ENCODE data around the gene OSBPL8.

Gene OSBPL8

GRCh38 chr12:76313299-76313698 lies 246.3 kb downstream of the OSBPL8 start:
- Mint-ChIP-seq H3K4me3 (no peak overlapping the region), H3K4me1 (no peaks in the 10 kb centered on the region), H3K27me3 (peaks cover 17% of the 10 kb centered on the region), H3K36me3 (no peaks in the 10 kb centered on the region), H3K27ac (no peak overlapping the region), H3K9me3 (no peaks in the 10 kb centered on the region)
- CTCF ChIA-PET: interaction anchor here (1.2 kb wide), 1 partner anchor 34 kb away, joined by 5 read pairs; the partner anchor contains the start of gene BBS10
- DNase-seq: no peak

- no peaks in the 10 kb centered on the region for H3K4me1 Mint-ChIP-seq
- no peaks in the 10 kb centered on the region for H3K9me3 Mint-ChIP-seq
- H3K27ac Mint-ChIP-seq: no peak overlapping the region
- H3K27me3 Mint-ChIP-seq: peaks cover 17% of the 10 kb centered on the region
- no peak for DNase-seq
- no peaks in the 10 kb centered on the region for H3K36me3 Mint-ChIP-seq
- no peak overlapping the region for H3K4me3 Mint-ChIP-seq
- CTCF ChIA-PET: interaction anchor here (0.6 to 1.2 kb wide), 2 partner anchors 33 to 35 kb away, joined by 3 to 5 read pairs; partner anchors contain the start of gene BBS10
Measured at GRCh38 chr12:76312315-76312714, 247.3 kb downstream of the OSBPL8 start.

- no peak overlapping the region for H3K27ac Mint-ChIP-seq
- H3K9me3 Mint-ChIP-seq: no peaks in the 10 kb centered on the region
- peaks cover 17% of the 10 kb centered on the region for H3K27me3 Mint-ChIP-seq
- H3K4me1 Mint-ChIP-seq: no peaks in the 10 kb centered on the region
- CTCF ChIA-PET: no interaction called here
- no peaks in the 10 kb centered on the region for H3K36me3 Mint-ChIP-seq
- H3K4me3 Mint-ChIP-seq: no peak overlapping the region
- DNase-seq: no peak
Measured at GRCh38 chr12:76311796-76312195, 247.8 kb downstream of the OSBPL8 start.

GRCh38 chr12:76310110-76310509 lies 249.5 kb downstream of the OSBPL8 start:
- no peak for DNase-seq
- Mint-ChIP-seq H3K4me3 (no peak overlapping the region), H3K27me3 (peaks cover 25% of the 10 kb centered on the region), H3K27ac (no peak overlapping the region), H3K9me3 (peaks cover 4% of the 10 kb centered on the region), H3K4me1 (no peaks in the 10 kb centered on the region), H3K36me3 (no peaks in the 10 kb centered on the region)
- CTCF ChIA-PET: no interaction called here

- Mint-ChIP-seq H3K27ac (no peak overlapping the region), H3K27me3 (peaks cover 20% of the 10 kb centered on the region), H3K4me1 (peaks cover 2% of the 10 kb centered on the region), H3K4me3 (no peak overlapping the region), H3K9me3 (peaks cover 4% of the 10 kb centered on the region), H3K36me3 (no peaks in the 10 kb centered on the region)
- DNase-seq: no peak
- CTCF ChIA-PET: interaction anchor here (1.1 kb wide), 1 partner anchor 147 kb away, joined by 3 read pairs; no protein-coding TSS in a partner anchor
Measured at GRCh38 chr12:76308866-76309265, 250.7 kb downstream of the OSBPL8 start.

- CTCF ChIA-PET: no interaction called here
- H3K9me3 Mint-ChIP-seq: peaks cover 4% of the 10 kb centered on the region
- H3K4me1 Mint-ChIP-seq: peaks cover 2% of the 10 kb centered on the region
- DNase-seq: no peak
- H3K27me3 Mint-ChIP-seq: peaks cover 8% of the 10 kb centered on the region
- no peak overlapping the region for H3K4me3 Mint-ChIP-seq
- H3K27ac Mint-ChIP-seq: no peak overlapping the region
- H3K36me3 Mint-ChIP-seq: no peaks in the 10 kb centered on the region
Measured at GRCh38 chr12:76307083-76307482, 252.5 kb downstream of the OSBPL8 start.

GRCh38 chr12:76303989-76304460 lies 255.5 kb downstream of the OSBPL8 start:
- Mint-ChIP-seq H3K27me3 (peaks cover 8% of the 10 kb centered on the region), H3K4me3 (no peak overlapping the region), H3K9me3 (peaks cover 4% of the 10 kb centered on the region), H3K4me1 (peaks cover 2% of the 10 kb centered on the region), H3K27ac (no peak overlapping the region), H3K36me3 (no peaks in the 10 kb centered on the region)
- CTCF ChIA-PET: no interaction called here
- DNase-seq: no peak

- CTCF ChIA-PET: no interaction called here
- Mint-ChIP-seq H3K36me3 (no peaks in the 10 kb centered on the region), H3K27ac (no peak overlapping the region)
Measured at GRCh38 chr12:76303365-76303764, 256.2 kb downstream of the OSBPL8 start.

More at GRCh38 chr12:76303365-76303764, 256.2 kb downstream of the OSBPL8 start:
- no peak overlapping the region for H3K4me3 Mint-ChIP-seq
- peaks cover 8% of the 10 kb centered on the region for H3K27me3 Mint-ChIP-seq
- peaks cover 2% of the 10 kb centered on the region for H3K4me1 Mint-ChIP-seq
- H3K9me3 Mint-ChIP-seq: peaks cover 4% of the 10 kb centered on the region
- no peak for DNase-seq

Data from activated naive CD4-positive, alpha-beta T cell treated with anti-CD3 and anti-CD28 coated beads, Interleukin-2, amount 10 ng/mL, durations not matched to agents 7 days and 5 days (primary cell).